ENCODE data around the gene BRD9.

BRD9 gene

DNA sequence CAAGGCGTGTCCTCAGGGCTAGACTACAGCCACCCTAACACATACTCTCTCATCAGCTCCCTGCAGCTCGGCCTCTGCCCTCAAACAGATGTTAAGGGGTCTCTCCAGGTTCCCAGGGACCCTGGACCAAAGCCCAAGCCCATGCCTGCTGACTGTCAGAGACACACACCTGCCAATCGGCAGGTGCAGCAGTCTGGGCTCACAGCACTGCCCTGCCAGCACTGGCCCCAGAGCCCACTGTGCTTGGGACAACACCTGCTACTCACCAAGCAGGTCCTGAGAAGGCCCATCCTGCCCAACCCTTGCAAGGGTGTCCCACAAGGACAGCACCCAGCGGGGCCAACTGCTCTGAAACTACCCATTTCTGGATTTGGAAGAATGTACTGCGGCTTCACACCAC lies 21.6 kb downstream of the BRD9 start:
- TF ChIP-seq, protein P1, sequence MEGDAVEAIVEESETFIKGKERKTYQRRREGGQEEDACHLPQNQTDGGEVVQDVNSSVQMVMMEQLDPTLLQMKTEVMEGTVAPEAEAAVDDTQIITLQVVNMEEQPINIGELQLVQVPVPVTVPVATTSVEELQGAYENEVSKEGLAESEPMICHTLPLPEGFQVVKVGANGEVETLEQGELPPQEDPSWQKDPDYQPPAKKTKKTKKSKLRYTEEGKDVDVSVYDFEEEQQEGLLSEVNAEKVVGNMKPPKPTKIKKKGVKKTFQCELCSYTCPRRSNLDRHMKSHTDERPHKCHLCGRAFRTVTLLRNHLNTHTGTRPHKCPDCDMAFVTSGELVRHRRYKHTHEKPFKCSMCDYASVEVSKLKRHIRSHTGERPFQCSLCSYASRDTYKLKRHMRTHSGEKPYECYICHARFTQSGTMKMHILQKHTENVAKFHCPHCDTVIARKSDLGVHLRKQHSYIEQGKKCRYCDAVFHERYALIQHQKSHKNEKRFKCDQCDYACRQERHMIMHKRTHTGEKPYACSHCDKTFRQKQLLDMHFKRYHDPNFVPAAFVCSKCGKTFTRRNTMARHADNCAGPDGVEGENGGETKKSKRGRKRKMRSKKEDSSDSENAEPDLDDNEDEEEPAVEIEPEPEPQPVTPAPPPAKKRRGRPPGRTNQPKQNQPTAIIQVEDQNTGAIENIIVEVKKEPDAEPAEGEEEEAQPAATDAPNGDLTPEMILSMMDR (IDR thresholded peaks at IDR 0.05; ENCODE audit: control insufficient read depth, extremely low read depth, insufficient read depth): no peak
- no peak overlapping the region for H3K4me3 ChIP-seq (ENCODE audit: low read depth, low read length)
- DNase-seq (ENCODE audit: low read depth): no peak

DNA sequence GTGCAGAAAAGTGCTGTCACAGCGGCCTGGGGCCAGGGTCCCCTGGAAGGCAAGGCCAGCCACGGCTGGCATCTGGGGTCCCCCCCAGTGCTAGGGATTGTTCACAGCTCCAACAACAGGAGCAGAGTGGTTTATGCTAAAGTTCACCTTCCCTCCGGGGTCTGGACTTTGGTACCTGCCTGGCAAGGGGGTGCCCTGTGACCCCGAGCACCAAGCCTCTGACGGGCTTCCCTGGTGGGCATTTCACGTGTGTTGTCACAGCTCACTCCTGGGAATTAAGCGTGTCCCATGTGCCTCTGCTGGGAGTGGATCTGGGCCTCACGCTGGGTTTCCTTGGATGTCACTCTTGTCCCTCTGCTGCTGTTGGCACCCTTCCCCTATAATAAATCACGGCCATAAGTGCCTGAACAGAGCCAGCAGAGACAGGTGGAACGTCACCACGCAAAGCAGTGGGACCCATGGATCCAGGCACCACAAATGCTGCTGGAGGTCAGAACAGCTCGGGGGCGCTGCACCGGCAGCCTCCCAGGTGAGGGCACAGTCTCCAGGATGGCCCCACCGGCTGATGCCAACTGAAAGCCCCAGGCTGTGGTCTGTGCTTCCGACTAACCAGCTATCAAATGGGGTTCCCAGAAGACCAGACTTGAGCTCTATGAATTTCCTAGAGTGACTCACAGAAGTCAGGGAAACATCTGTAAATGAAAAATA lies 24.0 kb downstream of the BRD9 start:
- TF ChIP-seq, protein P1 (IDR thresholded peaks at IDR 0.05; ENCODE audit: control insufficient read depth, extremely low read depth, insufficient read depth): no peak
- DNase-seq (ENCODE audit: low read depth): no peak
- H3K4me3 ChIP-seq (ENCODE audit: low read depth, low read length): no peak overlapping the region

DNA sequence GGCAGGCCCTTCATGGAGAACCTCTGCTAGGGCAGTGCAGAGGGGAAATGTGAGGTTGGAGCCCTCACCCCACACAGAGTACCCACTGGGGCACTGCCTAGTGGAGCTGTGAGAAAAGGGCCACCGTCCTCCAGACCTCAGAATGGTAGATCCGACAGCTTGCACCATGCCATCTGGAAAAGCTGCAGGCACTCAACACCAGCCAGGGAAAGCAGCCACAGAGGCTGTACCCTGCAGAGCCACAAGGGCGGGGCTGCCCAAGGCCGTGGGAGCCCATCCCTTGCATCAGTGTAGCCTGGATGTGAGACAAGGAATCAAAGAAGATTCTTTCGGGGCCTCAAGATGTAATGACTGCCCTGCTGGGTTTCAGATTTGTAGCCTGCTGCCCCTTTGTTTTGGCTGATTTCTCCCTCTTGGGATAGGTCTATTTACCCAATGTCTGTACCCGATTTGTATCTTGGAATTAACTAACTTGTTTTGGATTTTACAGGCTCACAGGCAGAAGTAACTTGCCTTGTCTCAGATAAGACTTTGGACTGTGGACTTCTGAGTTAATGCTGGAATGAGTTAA lies 25.2 kb downstream of the BRD9 start:
- no peak for DNase-seq (ENCODE audit: low read depth)
- no peak overlapping the region for H3K4me3 ChIP-seq (ENCODE audit: low read depth, low read length)
- TF ChIP-seq, protein P1 (IDR thresholded peaks at IDR 0.05; ENCODE audit: control insufficient read depth, extremely low read depth, insufficient read depth): no peak

DNA sequence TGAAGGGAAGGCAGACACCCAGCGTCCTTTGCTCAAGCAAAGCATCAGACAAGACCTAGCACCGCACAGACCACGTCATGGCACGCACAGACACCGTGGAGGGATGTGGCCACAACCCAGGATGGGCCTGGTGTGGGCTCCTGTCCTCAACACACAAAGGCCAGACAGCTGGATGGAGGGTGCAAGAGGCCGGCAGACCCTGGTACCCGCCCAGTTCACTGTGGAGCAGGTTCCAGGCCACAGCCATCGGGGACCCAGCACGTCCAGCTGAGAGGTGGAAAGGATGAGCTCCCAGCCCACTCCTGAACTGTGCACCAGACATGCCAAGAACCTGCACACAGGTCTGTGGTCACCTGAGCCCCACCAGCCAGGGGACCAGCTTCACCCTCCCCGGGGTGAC lies 26.8 kb downstream of the BRD9 start:
- no peak for DNase-seq (ENCODE audit: low read depth)
- TF ChIP-seq, protein P1 (IDR thresholded peaks at IDR 0.05; ENCODE audit: control insufficient read depth, extremely low read depth, insufficient read depth): no peak
- H3K4me3 ChIP-seq (ENCODE audit: low read depth, low read length): no peak overlapping the region

DNA sequence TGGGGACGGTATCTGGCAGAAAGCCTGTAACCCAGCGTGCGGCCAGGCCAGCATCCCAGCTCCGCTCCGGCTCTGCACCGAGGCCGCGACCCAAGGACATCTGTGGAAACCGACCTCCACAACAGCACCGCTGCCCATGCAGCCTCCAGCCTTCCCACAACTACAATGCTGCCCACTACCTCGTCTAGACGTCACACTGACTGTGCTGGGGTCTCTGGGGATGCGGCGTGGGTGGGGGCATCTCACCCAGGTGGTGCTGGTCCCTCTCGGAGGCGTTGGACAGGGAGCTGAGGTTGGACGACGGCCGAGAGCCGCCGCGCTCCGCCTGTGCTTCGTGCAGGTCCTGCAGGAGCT lies 27.5 kb downstream of the BRD9 start:
- TF ChIP-seq, protein P1 (IDR thresholded peaks at IDR 0.05; ENCODE audit: control insufficient read depth, extremely low read depth, insufficient read depth): no peak

DNA sequence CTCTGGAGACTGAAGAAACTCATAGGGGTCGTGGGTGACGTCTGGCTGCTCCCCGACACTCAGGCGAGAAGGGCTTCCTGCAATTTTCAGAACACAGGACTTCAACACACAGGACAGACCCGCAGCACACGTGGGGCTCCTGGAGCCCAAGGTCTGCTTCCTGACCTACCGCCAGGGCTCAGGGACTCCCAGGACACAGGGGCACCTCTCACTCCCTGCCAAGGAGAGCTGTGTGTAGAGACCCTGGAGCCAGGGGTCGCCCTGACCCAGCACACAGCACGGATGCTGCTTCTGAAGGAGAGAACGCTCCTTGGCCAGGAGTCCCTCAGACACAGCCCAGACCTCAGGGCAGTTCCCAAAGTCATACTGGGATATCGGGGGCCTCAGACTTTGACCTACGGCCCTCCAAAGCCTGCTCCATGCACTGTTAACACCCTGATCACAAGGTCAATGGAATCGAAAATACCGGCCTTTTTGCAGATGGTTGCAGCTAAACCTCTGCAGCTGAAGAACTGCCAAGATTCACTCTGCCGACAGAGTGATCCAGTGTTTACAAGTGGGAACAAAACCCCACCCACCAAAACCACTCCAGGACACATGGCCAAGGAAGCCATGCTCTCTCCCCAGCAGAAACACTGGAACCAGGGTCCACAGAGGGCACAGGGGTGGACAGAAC lies 28.0 kb downstream of the BRD9 start:
- no peak for DNase-seq (ENCODE audit: low read depth)
- H3K4me3 ChIP-seq (ENCODE audit: low read depth, low read length): no peak overlapping the region
- TF ChIP-seq, protein P1 (IDR thresholded peaks at IDR 0.05; ENCODE audit: control insufficient read depth, extremely low read depth, insufficient read depth): no peak

More for the DNA sequence above, 27.5 kb downstream of the BRD9 start:
- no peak for DNase-seq (ENCODE audit: low read depth)
- H3K4me3 ChIP-seq (ENCODE audit: low read depth, low read length): no peak overlapping the region

All from LNCaP clone FGC (cell line).